Measurements from ENCODE around the gene KPTN.

KPTN gene

DNA sequence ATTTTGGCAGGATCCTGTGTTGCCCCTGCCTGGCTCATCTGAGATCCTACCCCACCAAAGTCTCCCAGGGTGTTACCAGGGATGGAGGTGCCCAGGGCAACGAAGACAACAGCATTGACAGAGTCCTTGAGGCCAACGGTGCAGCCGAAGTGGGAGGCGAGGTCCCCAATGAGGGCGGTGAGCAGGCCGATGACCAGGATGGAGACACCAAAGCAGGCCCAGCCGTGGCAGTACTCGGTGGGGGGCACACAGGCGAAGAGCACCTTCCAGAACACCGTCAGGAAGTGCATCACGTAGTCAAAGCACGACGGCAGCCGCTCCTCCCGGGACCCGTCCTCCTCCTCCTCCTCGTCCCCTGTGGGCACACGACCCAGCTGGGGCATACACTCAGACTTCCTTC, 51.9 kb downstream of the KPTN start:
- no peak for DNase-seq

DNA sequence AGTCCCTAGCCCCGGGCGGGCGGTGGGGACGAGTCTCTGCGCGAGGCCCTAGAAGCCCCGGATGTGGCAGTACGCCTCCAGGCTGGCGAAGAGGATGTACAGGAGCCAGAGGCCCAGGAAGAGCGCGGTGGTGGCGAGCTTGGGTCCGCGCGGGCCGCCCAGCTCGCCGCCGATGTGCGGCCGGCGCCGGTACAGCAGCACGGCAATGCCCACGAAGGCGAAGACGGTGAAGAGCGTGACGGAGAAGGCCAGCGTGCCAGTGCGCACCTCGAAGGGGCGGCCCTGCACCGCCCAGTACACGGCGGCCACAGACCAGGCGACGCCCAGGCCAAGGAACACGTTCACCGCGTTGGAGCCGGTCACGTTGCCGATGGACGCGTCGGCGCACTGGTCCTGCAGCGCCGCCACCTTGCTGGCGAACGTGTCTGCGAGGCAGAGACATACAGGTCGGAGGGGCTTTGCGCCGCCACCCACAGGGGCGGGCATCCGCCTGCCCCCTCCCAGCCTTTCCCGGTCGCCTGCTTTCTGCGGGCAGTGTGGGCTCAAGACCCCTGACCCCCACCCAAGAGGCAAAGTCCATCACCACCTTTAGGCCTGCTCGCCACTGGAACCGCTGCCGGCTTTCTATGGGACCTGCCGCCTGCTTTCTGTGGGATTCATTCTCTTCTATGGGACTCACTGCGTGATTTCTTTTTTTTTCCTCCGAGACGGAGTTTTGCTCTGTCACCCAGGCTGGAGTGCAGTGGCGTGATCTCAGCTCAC, 53.8 kb downstream of the KPTN start:
- peak; percentile 55 for DNase-seq

DNA sequence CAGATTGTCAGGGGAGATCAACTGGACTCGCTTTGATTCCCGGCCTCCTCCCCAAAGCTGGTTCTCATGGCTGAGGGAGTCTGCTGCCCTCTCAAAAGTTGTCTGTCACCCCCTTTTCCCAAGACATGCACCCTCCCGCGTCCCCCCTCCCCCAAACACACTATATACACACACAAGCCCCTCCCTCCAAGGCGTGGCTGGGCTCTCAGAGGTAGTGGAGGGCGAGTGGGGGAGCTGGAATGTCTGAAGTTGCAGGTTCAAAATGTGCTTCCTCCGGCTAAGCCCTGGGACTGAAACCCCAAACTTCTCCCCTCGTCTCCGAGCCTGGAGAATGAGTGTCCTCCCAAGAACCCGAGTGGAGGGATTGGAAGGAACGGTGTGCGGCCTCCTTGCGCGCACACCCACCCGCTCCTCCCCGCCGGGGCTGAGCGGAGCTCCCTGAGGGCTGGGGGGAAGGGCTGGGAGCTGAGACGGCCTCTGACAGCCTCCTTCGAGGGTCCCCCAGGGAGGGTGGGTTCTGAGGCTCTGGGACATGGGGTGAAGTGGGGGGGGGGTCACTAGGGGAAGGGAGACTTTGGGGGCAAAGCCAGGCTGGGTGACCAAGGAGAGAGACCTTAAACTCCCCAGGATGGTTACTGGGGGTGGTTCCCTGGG, 54.8 kb downstream of the KPTN start:
- no peak for DNase-seq

DNA sequence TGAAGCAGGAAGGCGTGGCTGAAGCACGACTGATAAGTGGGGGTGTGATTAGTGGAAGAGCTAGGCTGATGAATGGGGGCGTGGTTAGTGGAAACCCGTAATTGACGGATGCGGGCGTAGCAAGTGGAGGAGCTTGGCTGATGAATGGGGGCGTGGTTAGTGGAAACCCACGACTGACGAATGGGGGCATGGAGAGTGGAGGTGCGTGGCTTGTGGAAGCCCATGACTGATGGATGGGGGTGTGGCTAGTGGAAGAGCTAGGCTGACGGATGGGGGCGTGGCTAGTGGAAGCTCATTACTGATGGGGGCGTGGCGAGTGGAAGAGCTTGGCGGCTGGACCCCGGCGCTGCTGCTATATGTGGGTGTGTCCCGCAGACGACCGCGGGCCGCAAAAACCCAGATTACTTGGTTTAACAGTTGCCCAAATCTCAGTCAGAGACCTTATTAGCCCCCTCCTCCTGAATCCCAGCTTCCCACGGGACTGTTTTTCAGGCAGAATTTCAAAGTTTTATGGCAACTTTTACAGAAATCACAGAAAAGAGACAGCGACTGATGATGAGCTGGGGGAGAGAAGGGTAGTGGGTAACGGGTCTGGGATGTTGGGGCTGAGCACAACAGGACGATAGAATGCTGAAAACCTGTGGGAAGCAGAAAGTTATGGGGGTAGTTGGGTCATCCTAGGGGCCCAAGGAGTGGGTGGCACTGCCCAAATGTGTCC, 55.7 kb downstream of the KPTN start:
- DNase-seq: peak; percentile 100

DNA sequence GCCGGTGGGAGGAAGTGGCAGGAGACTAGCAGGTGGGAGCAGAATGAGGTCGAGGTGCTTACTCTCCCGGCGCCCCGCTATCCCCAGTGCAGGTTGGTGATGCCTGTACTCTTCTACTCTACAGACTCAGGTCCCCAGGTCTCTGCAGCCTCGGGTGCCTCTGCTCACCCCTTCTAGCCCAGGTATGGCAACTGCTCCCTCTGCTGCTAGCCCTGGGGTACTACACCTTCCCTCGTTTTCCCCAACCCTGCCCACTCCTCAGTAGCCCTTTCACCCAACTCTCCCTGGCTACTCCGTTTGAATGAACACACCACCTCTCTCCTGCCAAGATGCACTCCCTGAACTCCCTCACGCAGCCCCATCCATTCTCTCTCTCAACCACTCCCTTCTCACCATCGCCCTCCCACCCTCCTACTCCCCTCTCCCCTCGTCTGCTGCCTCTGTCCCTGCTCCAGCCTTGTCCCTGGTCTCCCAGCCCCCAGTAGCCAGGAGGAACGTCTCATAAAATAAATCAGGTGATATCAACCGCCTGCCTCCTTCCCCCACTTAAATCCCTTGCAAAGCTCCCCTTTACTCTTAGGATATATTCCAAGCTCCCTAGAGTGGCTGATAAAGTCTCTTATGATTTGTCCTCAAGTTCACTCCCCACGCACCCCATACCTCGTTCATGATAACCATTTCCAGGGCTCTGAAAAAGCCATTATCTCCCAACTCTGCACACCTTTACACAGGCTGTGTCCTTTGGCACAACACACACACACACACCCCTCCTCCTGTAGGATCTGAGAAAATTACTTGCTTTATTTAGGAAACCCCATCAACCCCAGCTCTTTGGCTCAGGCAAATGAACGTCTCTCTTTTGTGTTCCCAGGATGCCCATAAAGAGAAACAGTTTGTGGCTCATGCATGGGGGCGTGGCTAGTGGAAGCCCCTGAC, 56.5 kb downstream of the KPTN start:
- peak; percentile 60 for DNase-seq
